K562 (cell line): ENCODE measurements around the gene GLTP. TPM values are rescaled to one million over a fixed set of nuclear protein-coding genes. Genes with fewer than 3 reads are reported as not detected.

Source experiments
- ATAC-seq: fragments of 200-7000 bp; cut with Tn5 transposase; 3 replicates; pipeline ENCODE4 v1.9.1; 2020; ENCODE audit warnings: moderate library complexity
- BruUV-seq: library from RNA; stranded (reverse); fragments of 400-500 nt; replicated peaks from 2 replicates; lab custom pipeline; 2021; lab: Mats Ljungman, UMichigan
- CTCF ChIA-PET: fragments of 300-600 bp; formaldehyde crosslinking; extraction: SDS; loops from one replicate; lab custom pipeline; 2021; ENCODE audit warnings: low intra/inter-chr PET ratio; lab: Yijun Ruan, JAX
- POLR2A ChIA-PET: fragments of 300-600, 350-650 bp; sonication (Branson Sonifier 250); formaldehyde crosslinking; extraction: SDS; loops from one replicate; lab custom pipeline; 2021; ENCODE audit warnings: antibody characterized with exemption, inconsistent platforms; lab: Yijun Ruan, JAX
- DNase-seq, 4 experiments: peaks; one replicate each; pipeline versions ENCODE4 v3.0.0 to v3.0.0-alpha.2; 2011 to 2018; ENCODE audit warnings: low spot score in 3 of 4, mixed read lengths in 3 of 4; ENCODE audit errors: extremely low read depth in 1 of 4
- FAIRE-seq: peaks from 2 replicates; lab custom pipeline; 2011; peaks lifted over from hg19 to GRCh38; lab: Jason Lieb, UNC
- H2AFZ ChIP-seq: 2 replicates; pipeline ENCODE4 v1.6.0; 2011; ENCODE audit warnings: low read depth, low read length, control low read depth, inconsistent platforms
- H3K27ac ChIP-seq: fragments of 200-600 bp; 3 replicates; pipeline ENCODE4 v1.8.0; 2011; ENCODE audit warnings: low read depth, mild to moderate bottlenecking, control low read depth, inconsistent platforms, low read length, moderate library complexity, mixed read lengths; ENCODE audit errors: extremely low read depth
- H3K27me3 ChIP-seq, 2 experiments: fragments of 300-600 bp in 1 of 2; 2 replicates in 1 of 2; 3 replicates in 1 of 2; pipeline versions ENCODE4 v1.6.0 to v1.8.0; 2011; ENCODE audit warnings: inconsistent platforms in 2 of 2, low read length in 2 of 2, mild to moderate bottlenecking in 1 of 2, mixed read lengths in 1 of 2, moderate library complexity in 1 of 2; ENCODE audit not compliant: control insufficient read depth in 2 of 2, insufficient read depth in 2 of 2
- H3K36me3 ChIP-seq: fragments of 300-600 bp; 3 replicates; pipeline ENCODE4 v1.8.0; 2011; ENCODE audit warnings: mild to moderate bottlenecking, low read length, inconsistent platforms; ENCODE audit not compliant: control insufficient read depth, insufficient read depth
- H3K4me1 ChIP-seq, 2 experiments: fragments of 200-600 bp in 1 of 2; replicated peaks in 1 of 2; 2 replicates in 1 of 2; 3 replicates in 1 of 2; pipeline versions ENCODE4 v1.5.1 to v1.8.0; 2011; ENCODE audit warnings: inconsistent platforms in 2 of 2, low read length in 2 of 2, mild to moderate bottlenecking in 1 of 2, mixed read lengths in 1 of 2, moderate library complexity in 1 of 2; ENCODE audit not compliant: control insufficient read depth in 2 of 2, insufficient read depth in 2 of 2
- H3K4me2 ChIP-seq: 2 replicates; pipeline ENCODE4 v1.6.1; 2011; ENCODE audit warnings: low read length, control low read depth, inconsistent platforms, mixed read lengths; ENCODE audit not compliant: insufficient read depth
- H3K4me3 ChIP-seq: fragments of 200-600 bp; sonication (generic), shearing (Covaris generic); 2 replicates; pipeline ENCODE4 v1.5.1; 2016; ENCODE audit warnings: control low read depth, inconsistent platforms
- H3K79me2 ChIP-seq: fragments of 200-600 bp; 3 replicates; pipeline ENCODE4 v1.8.0; 2011; ENCODE audit warnings: low read length, inconsistent platforms; ENCODE audit not compliant: control insufficient read depth, insufficient read depth
- H3K9ac ChIP-seq, 2 experiments: 2 replicates each; pipeline versions ENCODE4 v1.6.0 to v1.6.1; 2011; ENCODE audit warnings: low read depth in 2 of 2, low read length in 2 of 2, control low read depth in 1 of 2, inconsistent platforms in 1 of 2, mild to moderate bottlenecking in 1 of 2, mixed read lengths in 1 of 2; ENCODE audit not compliant: insufficient read depth in 1 of 2
- H3K9me1 ChIP-seq: one replicate; pipeline ENCODE4 v1.6.0; 2011; ENCODE audit warnings: inconsistent platforms, mild to moderate bottlenecking, low read length, moderate library complexity; ENCODE audit not compliant: control insufficient read depth, insufficient read depth
- H3K9me3 ChIP-seq: replicated peaks from 2 replicates; pipeline ENCODE4 v1.5.1; 2011; ENCODE audit warnings: low read depth, low read length, inconsistent platforms; ENCODE audit not compliant: control insufficient read depth, insufficient read depth
- H4K20me1 ChIP-seq: replicated peaks from 2 replicates; pipeline ENCODE4 v1.6.1; 2011; ENCODE audit warnings: low read length, inconsistent platforms, mixed read lengths; ENCODE audit not compliant: control insufficient read depth, insufficient read depth
- CHD2 ChIP-seq: IDR thresholded peaks from 2 replicates; pipeline ENCODE4 v1.6.1; 2011; ENCODE audit warnings: low read depth, low read length
- E2F3 ChIP-seq: fragments of 250-450 bp; sonication (Bioruptor Pico); IDR thresholded peaks from 2 replicates; pipeline ENCODE4 v1.4.0; 2020; ENCODE audit warnings: mild to moderate bottlenecking
- HNRNPH1 ChIP-seq: fragments of 200-400 bp; formaldehyde crosslinking; optimal IDR thresholded peaks from 2 replicates; pipeline ENCODE3; 2017; ENCODE audit warnings: low read depth, mild to moderate bottlenecking, low read length, moderate library complexity
- POU5F1 ChIP-seq: fragments of 150-350 bp; IDR thresholded peaks from 2 replicates; pipeline ENCODE4 v1.6.1; 2014; ENCODE audit warnings: borderline replicate concordance, low read length, low read depth, mild to moderate bottlenecking; ENCODE audit not compliant: partially characterized antibody
- SMARCE1 ChIP-seq: fragments of 450-650 bp; IDR thresholded peaks from 2 replicates; pipeline ENCODE4 v1.7.1; 2016; ENCODE audit warnings: mild to moderate bottlenecking
- ZBTB43 ChIP-seq: sonication (generic); formaldehyde crosslinking; IDR thresholded peaks from 2 replicates; pipeline ENCODE4 v1.8.0; 2023; ENCODE audit warnings: mild to moderate bottlenecking, missing genetic modification reagents
- ZKSCAN1 ChIP-seq: fragments of 150-350 bp; IDR thresholded peaks from 2 replicates; pipeline ENCODE4 v1.6.1; 2016; ENCODE audit warnings: low read depth, low read length
- ZNF76 ChIP-seq: fragments of 250-450 bp; sonication (Bioruptor Pico); IDR thresholded peaks from 2 replicates; pipeline ENCODE4 v1.4.0; 2020; ENCODE audit warnings: mild to moderate bottlenecking, moderate library complexity, borderline replicate concordance
- ZNF780A ChIP-seq: fragments of 250-450 bp; sonication (Bioruptor Pico); IDR thresholded peaks from 2 replicates; pipeline ENCODE4 v1.5.0; 2021; ENCODE audit warnings: mild to moderate bottlenecking
- WGBS: fragments of 100-300 bp; shearing (Covaris generic); methylation state at CpG from one replicate; pipeline ENCODE4 v1.1.6; 2016; ENCODE audit warnings: low coverage, mixed read lengths; ENCODE audit not compliant: insufficient coverage; ENCODE audit errors: missing lambda C conversion rate; 5-methylcytosine and 5-hydroxymethylcytosine counted together
- in situ Hi-C: fragments of 300-500 bp; cut with MboI; formaldehyde crosslinking; loops from 4 replicates; pipeline ENCODE4 v1.15.0; 2018; ENCODE audit warnings: inconsistent platforms, mixed read lengths
- intact Hi-C: fragments of 100-400 bp; cut with micrococcal nuclease; formaldehyde crosslinking; loops from 2 replicates; pipeline ENCODE4 v1.14.2; 2022
- polyA plus RNA-seq, 8 experiments: library from polyadenylated mRNA; depleted of rRNA in 4 of 8; stranded (reverse) in 5 of 8; unstranded in 3 of 8; fragments of >200 nt; fragmentation: Nextera tagmentation in 2 of 8; fragmentation: Illumina TruSeq in 1 of 8; extraction: Ambion mirVana in 2 of 8; extraction: Trizol in 1 of 8; gene quantifications; 2 replicates each; pipeline versions ENCODE4 v1.2.1 to v1.2.3, GENCODE V29; 2011 to 2014; ENCODE audit warnings: inconsistent platforms in 1 of 8, missing spikeins in 1 of 8
- total RNA-seq, 7 experiments: library from RNA; depleted of rRNA in 6 of 7; stranded (reverse); fragments of >200 nt in 6 of 7; fragmentation: Illumina TruSeq in 2 of 7; extraction: Trizol in 2 of 7; gene quantifications; 2 replicates each; pipeline versions ENCODE4 v1.2.1 to v1.2.3, GENCODE V29; 2011 to 2021; ENCODE audit warnings: low replicate concordance in 1 of 7
- TF ChIP-seq, protein P1 (sequence below): IDR thresholded peaks from 2 replicates; pipeline ENCODE4 v1.6.1; 2012; ENCODE audit warnings: low read depth, low read length, improper control_type of control experiment, borderline replicate concordance
- TF ChIP-seq, protein P2 (sequence below), 3 experiments: fragments of 200-800 bp in 1 of 3; fragments of 250-450 bp in 1 of 3; fragments of 450-650 bp in 1 of 3; sonication (Bioruptor Pico) in 1 of 3; sonication (Bioruptor generic) in 1 of 3; formaldehyde crosslinking in 1 of 3; IDR thresholded peaks; 2 replicates each; pipeline versions ENCODE4 v1.6.1 to v1.8.0; 2016 to 2022; ENCODE audit warnings: mild to moderate bottlenecking in 2 of 3, missing genetic modification characterization in 2 of 3, missing compliant biosample characterization in 1 of 3, moderate library complexity in 1 of 3
- TF ChIP-seq, protein P3 (sequence below): fragments of 250-450 bp; sonication (Bioruptor Pico); IDR thresholded peaks from 2 replicates; pipeline ENCODE4 v1.4.0; 2020; ENCODE audit warnings: mild to moderate bottlenecking, moderate library complexity, borderline replicate concordance

The GLTP gene
- total and polyA plus RNA-seq, 9 of the 15 experiments (the other 6 are each of a cell fraction or from before 2014, with no cell fraction given): 4.4 to 8.3 (median 6.1) TPM

GRCh38 chr12:109830267-109830666, 50.1 kb downstream of the GLTP start:
- H3K36me3 ChIP-seq: no peaks in the 10 kb centered on the region
- BruUV-seq: no TSS peak
- FAIRE-seq (no peak), DNase-seq (no peak), ATAC-seq (no peak)
- H3K27me3 ChIP-seq: peaks cover 24 to 66% of the 10 kb centered on the region in 2 experiments; a peak in 4 of 5 replicates
- no peak overlapping the region for H3K4me2 ChIP-seq
- ChIA-PET POLR2A (interaction anchor here (0.9 to 1.4 kb wide), 4 partner anchors 10 to 275 kb away, joined by 3 to 6 read pairs (median 4); partner anchors contain the start of gene TCHP), CTCF (no interaction called here)
- no peak overlapping the region for H3K27ac ChIP-seq
- H2AFZ ChIP-seq: no peak overlapping the region
- no peaks in the 10 kb centered on the region for H3K79me2 ChIP-seq
- in situ Hi-C loops (no loop called here), intact Hi-C loops (no loop called here)
- no peaks in the 10 kb centered on the region for H3K9me3 ChIP-seq
- 4% methylated on average over 2 of the region's 2 CpGs for WGBS
- no peaks in the 10 kb centered on the region for H3K9me1 ChIP-seq
- no peak overlapping the region for H3K9ac ChIP-seq
- H3K4me3 ChIP-seq: no peak overlapping the region
- no peaks in the 10 kb centered on the region for H4K20me1 ChIP-seq
- TF ChIP-seq ZNF780A (no peak), ZKSCAN1 (no peak), ZBTB43 (CRISPR knock-in tag) (no peak), ZNF76 (no peak), E2F3 (no peak), SMARCE1 (no peak), CHD2 (no peak), POU5F1 (no peak), HNRNPH1 (no peak)
- TF ChIP-seq, protein P1, sequence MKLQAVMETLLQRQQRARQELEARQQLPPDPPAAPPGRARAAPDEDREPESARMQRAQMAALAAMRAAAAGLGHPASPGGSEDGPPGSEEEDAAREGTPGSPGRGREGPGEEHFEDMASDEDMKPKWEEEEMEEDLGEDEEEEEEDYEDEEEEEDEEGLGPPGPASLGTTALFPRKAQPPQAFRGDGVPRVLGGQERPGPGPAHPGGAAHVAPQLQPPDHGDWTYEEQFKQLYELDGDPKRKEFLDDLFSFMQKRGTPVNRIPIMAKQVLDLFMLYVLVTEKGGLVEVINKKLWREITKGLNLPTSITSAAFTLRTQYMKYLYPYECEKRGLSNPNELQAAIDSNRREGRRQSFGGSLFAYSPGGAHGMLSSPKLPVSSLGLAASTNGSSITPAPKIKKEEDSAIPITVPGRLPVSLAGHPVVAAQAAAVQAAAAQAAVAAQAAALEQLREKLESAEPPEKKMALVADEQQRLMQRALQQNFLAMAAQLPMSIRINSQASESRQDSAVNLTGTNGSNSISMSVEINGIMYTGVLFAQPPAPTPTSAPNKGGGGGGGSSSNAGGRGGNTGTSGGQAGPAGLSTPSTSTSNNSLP: no peak
- TF ChIP-seq, protein P2, sequence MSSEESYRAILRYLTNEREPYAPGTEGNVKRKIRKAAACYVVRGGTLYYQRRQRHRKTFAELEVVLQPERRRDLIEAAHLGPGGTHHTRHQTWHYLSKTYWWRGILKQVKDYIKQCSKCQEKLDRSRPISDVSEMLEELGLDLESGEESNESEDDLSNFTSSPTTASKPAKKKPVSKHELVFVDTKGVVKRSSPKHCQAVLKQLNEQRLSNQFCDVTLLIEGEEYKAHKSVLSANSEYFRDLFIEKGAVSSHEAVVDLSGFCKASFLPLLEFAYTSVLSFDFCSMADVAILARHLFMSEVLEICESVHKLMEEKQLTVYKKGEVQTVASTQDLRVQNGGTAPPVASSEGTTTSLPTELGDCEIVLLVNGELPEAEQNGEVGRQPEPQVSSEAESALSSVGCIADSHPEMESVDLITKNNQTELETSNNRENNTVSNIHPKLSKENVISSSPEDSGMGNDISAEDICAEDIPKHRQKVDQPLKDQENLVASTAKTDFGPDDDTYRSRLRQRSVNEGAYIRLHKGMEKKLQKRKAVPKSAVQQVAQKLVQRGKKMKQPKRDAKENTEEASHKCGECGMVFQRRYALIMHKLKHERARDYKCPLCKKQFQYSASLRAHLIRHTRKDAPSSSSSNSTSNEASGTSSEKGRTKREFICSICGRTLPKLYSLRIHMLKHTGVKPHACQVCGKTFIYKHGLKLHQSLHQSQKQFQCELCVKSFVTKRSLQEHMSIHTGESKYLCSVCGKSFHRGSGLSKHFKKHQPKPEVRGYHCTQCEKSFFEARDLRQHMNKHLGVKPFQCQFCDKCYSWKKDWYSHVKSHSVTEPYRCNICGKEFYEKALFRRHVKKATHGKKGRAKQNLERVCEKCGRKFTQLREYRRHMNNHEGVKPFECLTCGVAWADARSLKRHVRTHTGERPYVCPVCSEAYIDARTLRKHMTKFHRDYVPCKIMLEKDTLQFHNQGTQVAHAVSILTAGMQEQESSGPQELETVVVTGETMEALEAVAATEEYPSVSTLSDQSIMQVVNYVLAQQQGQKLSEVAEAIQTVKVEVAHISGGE (CRISPR knock-in tag; IDR thresholded peaks at IDR 0.05): no peak
- TF ChIP-seq, protein P3, sequence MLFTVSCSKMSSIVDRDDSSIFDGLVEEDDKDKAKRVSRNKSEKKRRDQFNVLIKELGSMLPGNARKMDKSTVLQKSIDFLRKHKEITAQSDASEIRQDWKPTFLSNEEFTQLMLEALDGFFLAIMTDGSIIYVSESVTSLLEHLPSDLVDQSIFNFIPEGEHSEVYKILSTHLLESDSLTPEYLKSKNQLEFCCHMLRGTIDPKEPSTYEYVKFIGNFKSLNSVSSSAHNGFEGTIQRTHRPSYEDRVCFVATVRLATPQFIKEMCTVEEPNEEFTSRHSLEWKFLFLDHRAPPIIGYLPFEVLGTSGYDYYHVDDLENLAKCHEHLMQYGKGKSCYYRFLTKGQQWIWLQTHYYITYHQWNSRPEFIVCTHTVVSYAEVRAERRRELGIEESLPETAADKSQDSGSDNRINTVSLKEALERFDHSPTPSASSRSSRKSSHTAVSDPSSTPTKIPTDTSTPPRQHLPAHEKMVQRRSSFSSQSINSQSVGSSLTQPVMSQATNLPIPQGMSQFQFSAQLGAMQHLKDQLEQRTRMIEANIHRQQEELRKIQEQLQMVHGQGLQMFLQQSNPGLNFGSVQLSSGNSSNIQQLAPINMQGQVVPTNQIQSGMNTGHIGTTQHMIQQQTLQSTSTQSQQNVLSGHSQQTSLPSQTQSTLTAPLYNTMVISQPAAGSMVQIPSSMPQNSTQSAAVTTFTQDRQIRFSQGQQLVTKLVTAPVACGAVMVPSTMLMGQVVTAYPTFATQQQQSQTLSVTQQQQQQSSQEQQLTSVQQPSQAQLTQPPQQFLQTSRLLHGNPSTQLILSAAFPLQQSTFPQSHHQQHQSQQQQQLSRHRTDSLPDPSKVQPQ (CRISPR knock-in tag): no peak
- peaks cover 0 to 8% of the 10 kb centered on the region in 2 experiments; a peak in 1 of 5 replicates for H3K4me1 ChIP-seq
